IPS DF 4.7 (cell line): ENCODE measurements around the gene UVRAG.
A peak's percentile ranks its signal among the peaks of the same experiment; 100 is the strongest.

Experiments
- DNase-seq: peaks from one replicate; pipeline ENCODE4 v3.0.0-alpha.2; 2013; ENCODE audit warnings: low spot score; ENCODE audit errors: extremely low read depth

Gene UVRAG

DNA sequence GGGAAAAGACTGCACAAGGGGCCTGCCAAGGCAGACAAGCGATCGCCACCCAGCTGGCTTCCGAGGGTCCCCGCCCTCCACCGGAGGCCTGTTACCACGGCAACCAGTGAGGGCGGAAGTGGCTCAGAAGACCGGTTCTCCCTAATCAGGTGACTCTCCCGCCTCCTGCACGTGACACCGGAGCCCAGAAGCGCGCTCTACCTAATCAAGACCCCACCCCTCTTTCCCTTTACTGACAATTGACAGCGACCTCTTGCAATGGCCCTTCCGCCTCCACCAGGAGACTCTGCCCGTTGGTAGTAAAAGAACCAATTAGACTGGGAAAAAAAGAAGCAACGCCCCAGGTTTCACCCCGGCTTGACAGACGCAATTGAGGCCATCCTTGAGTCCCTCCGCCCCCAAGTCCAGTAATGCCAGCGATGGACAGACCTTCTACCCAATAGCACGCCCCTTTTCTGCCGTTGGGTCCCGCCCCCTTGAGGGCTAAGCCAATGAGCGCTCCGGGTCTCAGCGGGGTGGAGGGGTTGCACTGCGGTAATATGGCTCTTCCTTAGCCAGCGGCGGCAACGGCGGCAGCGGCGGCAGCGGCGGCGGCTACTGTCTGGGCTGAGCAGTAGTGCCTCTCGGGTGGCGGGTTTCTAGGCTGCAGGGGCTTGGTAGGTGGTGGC is at the start of gene UVRAG:
TSS of gene UVRAG (plus strand) at position 534 of the 668 bp plus-strand sequence. CDS start 198 bp downstream, outside the sequence.
- DNase-seq, result peak; percentile 86

DNA sequence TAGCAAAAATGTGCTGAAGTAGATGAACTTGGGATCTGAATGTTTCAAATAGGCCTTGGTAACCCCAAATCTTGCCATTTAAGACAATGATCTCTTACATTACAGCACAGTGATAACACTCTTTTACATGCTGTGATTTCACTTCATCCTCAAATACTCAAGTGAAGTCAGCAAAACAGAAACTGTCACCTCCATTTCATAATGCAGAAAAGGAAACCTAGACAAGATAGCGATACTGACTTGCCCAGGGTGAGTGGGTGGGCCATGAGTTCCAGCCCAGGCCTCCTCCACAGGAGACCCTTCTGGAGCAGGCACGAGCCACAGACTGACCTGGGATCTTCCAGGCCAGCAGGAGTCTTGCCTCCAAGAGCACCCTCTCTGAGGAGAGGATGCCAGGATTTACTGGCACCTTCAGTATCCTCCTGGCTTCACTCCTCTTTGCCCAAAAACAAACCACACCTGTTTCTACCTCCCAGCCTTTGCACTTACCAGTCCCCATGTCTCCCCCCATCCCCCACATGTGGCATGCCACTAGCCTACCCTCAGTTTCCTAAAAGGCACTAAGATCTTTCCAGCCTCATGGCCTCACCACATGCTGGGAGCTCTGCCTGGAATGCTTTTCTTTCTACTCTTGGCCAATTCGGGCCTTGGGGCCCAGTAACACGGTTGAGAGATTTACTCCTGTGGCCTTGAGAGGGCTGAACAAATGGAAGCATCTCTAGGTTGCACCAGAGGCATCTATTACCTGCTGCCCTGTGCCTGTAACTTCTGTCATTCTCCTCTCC is 48.4 kb upstream of the UVRAG start:
- DNase-seq, result no peak

DNA sequence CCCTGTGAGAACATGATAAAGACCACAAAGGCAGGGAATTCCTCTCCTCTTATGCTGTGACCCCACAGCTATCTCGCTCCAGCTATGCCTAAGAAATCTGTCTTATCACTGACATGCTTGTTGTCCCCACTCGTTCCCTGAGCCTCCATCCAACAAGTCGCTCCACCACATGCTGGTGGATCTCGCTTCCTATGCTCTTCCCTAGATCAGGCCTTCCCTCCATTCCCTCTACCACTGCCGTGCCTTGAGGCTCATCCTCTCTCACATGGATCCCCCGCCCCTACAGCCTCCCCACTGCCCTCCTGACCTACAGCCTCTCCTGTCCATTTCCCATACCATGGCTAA is 47.8 kb upstream of the UVRAG start:
- DNase-seq, result no peak

DNA sequence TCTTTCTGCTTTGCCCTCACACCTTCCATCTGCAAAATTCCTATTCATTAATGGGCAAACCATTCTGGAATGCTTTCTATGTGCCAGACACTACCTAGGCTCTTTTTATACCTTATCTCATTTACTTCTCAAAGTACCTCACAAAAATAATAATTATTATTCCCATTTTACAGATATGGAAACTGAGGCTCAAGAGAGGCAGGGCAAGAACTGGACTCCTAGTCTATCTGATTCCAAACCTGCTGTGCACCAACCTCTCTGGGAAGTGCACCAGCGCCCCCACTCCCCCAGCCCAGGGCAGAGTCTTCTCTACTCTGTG is 47.3 kb upstream of the UVRAG start:
- DNase-seq, result no peak

DNA sequence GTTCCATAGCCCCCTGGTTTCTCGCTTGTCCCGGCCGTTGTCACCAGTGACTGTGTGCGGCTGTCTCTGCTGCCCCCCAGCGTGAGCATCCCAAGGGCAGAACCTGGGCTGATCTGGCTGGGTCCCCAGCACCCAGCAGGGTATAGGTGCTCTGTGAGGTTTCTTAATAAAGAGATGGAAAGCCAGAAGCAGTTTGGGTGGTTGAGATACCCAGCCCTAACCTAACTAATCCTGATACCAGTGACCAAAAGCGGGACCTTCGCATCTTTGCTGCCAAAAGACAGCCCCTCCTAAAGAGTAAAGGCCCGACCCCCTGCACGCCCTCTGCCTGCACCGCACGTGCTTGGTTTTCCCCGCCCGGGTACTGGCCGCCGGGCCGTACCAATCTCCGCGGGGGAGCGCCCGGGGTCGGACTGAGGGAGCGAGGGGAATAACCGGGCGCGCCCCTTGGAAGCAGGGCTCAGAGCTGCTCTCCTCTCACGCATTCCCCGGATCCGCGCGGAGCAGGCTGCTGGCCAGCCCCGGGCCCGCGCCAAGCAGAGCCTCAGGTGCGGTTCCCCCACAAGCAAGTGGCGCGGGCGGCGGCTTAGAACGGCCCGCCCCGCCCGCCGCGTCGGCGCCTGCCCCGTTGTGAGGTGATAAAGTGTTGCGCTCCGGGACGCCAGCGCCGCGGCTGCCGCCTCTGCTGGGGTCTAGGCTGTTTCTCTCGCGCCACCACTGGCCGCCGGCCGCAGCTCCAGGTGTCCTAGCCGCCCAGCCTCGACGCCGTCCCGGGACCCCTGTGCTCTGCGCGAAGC is 46.7 kb upstream of the UVRAG start, which contains the start of gene DGAT2:
TSS of gene DGAT2 (plus strand) at position 667 of the 797 bp plus-strand sequence. CDS start 214 bp downstream, outside the sequence.
- no peak for DNase-seq

DNA sequence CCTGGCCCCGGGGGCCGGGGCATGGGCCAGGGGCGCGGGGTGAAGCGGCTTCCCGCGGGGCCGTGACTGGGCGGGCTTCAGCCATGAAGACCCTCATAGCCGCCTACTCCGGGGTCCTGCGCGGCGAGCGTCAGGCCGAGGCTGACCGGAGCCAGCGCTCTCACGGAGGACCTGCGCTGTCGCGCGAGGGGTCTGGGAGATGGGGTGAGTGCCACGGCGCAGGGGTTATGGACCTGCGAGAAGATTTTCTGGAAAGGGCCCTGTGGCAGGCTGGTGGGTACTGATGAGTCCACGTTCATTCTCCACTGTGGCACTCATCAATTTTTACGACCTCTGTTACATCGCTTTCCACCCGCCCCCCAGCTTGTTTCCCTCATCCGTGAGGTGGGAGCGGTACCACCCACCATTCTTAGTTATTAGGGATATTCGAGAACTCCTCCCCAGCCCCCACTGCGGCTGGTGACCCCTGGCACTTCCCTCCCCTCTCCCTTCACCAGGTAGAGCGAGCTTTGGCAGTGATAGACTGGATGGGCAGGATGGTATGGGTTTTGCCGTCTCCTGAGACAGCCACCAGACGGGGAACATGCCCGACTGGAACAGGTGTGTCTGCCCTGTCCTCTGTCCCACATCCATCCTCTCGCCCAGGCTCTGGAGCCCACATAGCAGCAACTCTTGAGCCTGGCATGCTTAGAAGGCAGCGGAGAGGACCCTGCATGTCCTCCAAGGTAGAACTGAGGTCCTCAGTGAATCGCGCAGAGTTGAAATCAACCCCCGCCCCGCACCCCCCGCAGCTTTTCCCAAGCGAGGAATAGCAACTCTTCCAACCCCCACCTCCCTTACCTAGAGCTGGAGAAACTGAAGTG is 45.9 kb upstream of the UVRAG start:
- DNase-seq, result no peak

DNA sequence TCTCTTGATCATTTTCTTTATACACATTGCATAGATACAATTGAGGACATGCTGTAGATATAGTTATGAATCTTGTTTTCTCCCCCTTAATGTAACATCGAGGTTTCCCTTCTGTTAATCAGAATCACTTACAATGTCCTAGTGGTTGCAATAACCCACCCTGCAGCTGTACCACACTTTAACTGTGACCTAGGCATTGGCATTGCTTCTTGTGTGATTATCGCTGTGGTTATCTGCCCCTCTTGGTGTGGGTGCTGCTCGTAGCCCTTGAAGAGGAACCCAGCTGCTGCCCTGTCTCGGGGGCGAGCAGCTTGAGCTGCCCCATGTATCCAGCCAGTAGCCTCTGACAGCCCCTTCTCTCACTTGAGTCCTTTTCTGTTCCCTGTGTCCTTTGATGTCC is 44.9 kb upstream of the UVRAG start:
- no peak for DNase-seq

DNA sequence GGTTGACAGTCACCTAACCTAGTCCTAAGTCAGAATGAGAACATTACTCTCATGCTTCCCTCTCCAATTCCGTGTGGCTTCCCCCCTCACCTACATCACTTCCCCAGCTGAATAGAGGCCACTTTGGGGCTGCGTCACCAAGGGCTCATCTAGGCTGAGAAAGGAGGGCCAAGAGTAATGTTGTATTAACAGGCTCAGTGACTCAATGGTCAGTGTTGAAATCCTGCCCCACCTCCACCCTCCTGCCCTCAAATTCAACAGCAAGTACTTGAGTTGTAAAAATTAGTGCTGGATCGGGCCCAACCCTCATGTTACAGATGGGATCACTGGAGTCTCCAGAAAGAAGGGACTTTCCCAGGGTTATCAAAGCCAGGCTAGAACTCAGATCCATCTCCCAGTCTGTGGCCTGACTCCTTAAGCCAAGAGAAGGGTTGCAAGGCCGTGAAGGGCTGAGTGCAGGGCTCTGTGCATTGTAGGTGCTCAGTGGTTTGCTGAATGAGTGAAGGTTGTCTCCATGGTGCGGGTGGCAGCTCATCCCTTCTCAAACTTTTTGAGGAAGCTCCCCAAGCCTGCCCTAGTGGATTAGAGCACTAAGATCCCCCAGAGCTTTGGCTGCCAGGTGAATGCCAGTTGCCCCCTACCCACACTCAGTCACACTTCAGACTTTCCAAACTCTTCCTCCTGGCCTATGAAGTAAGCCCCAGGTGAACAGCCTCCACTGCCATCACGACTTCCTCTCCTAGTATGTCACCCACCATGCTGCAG is 43.2 kb upstream of the UVRAG start:
- DNase-seq, result no peak

DNA sequence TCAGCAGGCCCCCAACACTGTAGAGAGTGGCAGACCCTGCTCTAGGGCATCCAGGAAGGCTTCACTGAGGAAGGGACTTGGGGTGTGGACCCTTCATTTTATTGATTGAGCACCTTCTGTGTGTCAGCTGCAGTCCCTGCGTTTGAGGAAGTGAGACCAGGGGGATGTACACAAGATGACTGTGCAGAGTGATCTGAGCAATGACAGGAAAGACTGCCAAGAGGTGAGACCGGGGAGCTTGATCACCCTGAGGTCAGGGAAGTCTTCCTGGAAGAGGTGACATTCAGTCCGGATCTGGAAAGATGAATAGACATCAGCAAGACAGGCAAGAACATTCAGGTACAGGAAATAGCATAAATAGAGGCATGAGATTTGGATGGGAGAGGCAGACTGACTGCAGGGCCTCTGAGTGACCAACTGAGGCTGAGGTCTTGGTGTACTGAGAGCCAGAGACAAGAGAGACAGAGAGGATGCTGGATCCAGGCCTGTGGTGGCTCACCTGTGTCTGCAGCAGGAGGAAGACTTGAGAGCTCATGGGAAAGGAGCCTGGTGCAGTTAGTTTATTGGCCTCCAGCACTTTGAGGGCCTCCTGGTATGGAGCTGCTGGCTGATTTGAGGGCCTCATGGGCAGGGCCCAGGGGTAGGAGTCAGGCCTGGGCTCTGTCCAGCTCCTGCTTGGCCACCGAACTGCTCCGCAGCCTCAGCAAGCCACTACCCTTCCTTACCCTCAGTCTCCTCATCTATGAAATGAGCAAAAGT is 41.2 kb upstream of the UVRAG start:
- DNase-seq, result no peak

DNA sequence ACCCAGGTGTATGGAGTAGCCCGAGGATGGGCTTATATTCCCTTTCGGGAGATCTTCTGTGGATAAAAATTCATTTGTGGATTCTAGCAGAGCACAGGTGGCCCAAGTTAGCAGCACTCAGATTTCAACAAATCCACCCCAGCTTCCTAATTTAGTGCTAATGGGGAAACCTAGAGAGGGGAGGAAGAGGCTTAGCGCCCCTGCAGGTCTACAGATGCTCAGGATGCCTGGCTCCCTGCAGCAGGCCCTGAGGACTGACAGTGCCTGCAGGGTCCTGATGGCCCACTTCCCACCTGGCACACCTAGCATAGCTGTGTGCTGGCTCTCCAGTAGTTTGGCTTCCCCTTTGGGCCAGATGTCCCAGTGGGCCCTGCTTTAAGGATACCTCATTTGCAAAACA is 40.0 kb upstream of the UVRAG start:
- DNase-seq, result no peak

DNA sequence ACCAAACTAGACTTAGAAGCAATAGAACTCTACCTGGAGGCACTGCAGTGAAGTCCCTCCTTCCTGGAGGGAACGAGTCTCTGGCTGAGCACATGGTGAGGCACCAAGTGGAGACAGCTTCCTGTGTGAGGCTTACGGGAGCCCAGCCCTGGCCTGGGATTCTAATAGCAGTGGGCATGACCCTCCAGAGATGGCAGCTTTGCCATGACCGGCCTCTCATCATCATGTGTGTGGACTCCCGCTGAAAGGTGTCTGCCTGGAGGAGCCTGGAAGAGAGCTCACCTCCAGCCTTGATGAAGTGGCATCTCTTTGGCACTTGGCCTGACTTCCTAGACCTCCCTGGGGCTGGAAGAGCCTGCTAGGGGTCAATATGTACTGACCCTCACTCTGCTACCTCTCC is 38.5 kb upstream of the UVRAG start:
- no peak for DNase-seq

DNA sequence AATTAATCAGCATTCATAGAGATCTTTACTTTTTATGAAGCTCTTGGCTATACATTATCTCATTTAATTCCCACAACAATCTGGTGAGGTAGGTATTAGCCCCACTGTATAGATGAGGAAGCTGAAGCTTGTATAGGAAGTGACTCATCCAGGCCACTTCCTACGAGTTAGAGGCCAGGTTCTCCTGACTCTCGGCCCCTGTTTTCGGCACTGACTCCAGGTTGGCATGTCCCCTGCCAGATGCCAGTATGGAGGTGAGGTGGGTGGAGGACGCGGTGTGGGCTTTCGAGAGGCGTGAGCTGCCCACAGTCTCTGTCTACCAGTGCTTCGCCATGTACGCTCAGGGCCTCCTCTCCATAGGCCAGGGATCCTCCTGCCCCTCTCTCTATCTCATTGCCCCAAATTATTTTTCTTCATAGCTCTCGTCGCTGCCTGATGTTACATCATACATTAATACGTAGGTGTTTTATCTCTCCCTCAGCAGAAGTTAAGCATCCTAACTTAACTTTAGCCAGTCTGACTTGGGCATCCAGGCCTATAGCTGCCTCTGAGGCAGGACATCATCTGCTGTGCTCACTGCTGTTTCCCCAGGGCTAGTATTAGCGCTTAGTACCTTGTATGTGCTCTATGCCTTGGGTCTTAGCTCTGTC is 37.4 kb upstream of the UVRAG start:
- no peak for DNase-seq

DNA sequence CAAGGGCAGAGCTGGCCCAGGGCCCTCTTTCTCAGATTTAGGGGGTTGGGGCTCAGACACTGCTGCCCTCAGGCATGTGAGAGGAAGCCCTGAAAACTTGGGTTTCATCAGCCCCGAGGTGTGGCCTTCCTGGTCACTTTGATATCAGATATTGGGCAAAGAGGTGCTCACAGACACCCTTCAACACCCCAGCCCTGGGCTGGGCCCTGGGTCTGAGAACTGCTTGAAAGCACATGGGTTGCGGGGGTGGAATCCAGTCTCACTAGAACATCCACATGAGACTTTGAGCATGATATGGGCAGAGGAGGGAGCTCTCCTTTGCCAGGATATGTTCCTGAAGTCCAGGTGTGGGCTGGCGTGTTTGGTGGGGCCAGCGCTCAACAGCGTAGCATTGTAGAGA is 36.0 kb upstream of the UVRAG start:
- DNase-seq, result no peak

DNA sequence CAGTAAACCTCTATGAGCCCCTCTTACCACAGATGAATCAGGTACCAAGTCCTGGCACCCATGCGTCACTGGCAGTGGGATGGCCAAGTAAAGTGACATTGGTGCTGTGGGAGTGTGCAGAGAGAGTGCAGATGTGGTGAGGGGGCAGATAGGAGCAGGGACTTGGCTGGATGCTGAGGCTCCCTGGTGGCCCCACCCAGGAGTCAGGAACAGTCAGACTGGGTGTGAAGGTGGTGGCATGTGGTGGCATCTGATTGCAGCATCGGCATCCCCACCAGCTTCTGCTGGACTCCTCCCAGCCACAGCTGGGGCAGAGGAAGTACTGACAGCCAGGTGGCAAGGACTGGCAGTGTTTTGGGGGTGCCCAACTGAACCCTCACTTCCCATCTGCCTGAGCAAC is 35.0 kb upstream of the UVRAG start:
- DNase-seq, result no peak

DNA sequence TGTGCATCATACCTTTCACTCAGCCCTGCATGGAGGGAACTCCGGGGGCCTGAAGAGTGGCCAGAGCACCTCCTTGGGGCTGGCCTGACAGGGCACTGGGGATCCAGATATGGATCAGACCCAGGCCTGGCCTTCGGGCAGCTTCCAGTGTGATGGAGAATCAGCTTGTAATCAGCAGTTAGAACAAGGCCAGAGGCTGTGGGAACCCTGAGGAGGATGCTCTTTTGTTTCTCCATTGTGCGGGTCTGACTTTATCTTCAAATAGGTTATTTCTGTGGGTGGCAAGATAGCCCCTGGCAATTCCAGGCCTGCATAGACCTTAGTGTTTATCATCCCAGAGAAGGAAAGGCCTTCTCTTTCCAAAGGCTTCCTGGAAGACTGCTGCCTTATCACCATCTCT is 34.1 kb upstream of the UVRAG start:
- no peak for DNase-seq

DNA sequence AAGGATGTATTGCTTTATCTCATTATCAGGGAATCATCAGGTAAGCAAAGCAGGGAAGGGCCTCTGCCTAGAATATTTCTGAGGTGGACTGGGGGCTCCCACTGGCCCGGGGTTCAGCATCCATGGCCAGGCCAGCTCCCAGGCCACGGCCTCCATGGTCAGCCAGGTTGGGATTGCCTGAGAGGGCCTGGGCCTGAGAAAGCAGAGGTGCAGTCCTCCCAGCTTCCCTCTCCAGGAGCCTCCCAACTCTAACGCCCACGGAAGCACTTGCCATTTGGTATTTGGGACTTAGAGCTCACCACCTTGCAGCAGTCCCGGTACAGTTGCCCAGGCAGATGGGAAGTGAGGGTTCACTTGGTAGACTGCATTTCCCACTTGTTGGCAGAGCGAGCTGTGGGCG is 33.7 kb upstream of the UVRAG start:
- DNase-seq, result no peak

DNA sequence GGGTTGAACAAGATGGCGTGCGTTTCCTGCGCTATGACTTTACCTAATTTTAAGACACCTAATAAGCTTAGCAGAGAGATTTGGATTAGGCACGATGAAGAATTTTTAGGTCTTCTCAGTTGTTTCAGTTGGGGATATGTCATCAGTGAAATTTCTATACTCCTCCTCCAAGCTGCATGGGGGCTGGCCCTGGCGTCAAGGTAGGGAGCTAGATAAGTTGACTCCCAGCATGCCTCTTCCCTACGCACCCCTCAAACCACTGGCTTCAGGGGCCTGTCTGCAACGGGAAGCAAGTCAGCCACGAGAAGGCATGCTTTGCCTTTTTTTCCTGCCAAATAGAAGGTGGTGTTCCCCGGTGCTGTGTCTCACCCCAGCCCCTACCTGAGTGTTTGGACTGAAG is 33.2 kb upstream of the UVRAG start:
- DNase-seq, result no peak

DNA sequence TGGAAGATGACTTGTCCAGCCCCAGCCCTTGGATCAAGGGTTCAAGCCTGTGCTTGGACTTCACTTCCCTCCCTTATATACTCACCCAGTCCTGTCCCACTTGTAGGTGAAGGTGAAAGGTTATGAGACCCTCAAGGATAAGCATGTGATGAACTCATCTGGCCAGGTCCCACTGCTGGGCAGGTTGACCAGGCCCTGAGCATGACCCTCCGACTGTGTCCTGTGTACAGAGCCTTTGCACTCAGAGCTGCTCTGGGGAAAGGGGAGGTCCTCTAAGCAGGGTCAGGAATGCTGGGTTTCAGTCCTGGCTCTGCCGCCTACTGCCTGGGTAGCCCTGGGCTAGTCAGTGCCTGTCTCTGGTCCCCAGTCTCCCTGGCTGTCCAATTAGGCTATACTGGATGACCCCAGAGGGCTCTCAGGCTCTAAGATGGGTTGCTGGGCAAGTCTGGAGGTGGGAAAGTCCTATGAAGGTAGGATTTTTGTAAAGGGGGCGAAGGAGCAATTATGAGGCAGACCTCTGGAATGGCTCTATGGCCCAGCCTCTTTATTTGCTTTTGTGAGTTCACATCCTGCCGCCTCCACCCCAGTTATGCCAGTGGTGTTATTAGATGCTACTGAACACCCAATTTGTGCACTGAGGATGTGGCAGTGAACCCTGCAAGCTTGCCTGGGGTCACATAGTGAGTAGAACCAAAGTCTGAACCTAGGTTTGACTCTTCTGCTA is 32.3 kb upstream of the UVRAG start:
- DNase-seq, result no peak
